SK-N-SH treated with all-trans-retinoic acid at 6 μM for 48 hours (cell line): ENCODE data around the gene HSPA4.

Source experiments
- ARNTL ChIP-seq: fragments of 450-650 bp; formaldehyde crosslinking; IDR thresholded peaks from 2 replicates; pipeline ENCODE4 v1.5.0; 2020; ENCODE audit warnings: low read depth, mild to moderate bottlenecking, moderate library complexity, borderline replicate concordance
- BACH2 ChIP-seq: fragments of 250-450 bp; sonication (Bioruptor Pico); IDR thresholded peaks from 2 replicates; pipeline ENCODE4 v1.9.0; 2021; ENCODE audit warnings: mild to moderate bottlenecking, borderline replicate concordance
- CREB5 ChIP-seq: fragments of 250-450 bp; sonication (Bioruptor Pico); IDR thresholded peaks from 2 replicates; pipeline ENCODE4 v1.5.1; 2020; ENCODE audit warnings: low read depth, mild to moderate bottlenecking, moderate library complexity
- CSDC2 ChIP-seq: fragments of 250-450 bp; sonication (Bioruptor Pico); IDR thresholded peaks from 2 replicates; pipeline ENCODE4 v1.5.0; 2020; ENCODE audit warnings: mild to moderate bottlenecking, moderate library complexity
- PATZ1 ChIP-seq: fragments of 250-450 bp; sonication (Bioruptor Pico); IDR thresholded peaks from 2 replicates; pipeline ENCODE4 v1.8.0; 2020; ENCODE audit warnings: mild to moderate bottlenecking, moderate library complexity, borderline replicate concordance
- PPARA ChIP-seq: fragments of 250-450 bp; sonication (Bioruptor Pico); IDR thresholded peaks from 2 replicates; pipeline ENCODE4 v1.5.0; 2020; ENCODE audit warnings: mild to moderate bottlenecking, borderline replicate concordance
- RARB ChIP-seq: fragments of 250-450 bp; sonication (Bioruptor Pico); IDR thresholded peaks from 2 replicates; pipeline ENCODE4 v1.8.0; 2021; ENCODE audit warnings: mild to moderate bottlenecking, moderate library complexity
- ZC3H10 ChIP-seq: fragments of 250-450 bp; sonication (Bioruptor Pico); IDR thresholded peaks from 2 replicates; pipeline ENCODE4 v1.5.1; 2021; ENCODE audit warnings: mild to moderate bottlenecking, moderate library complexity
- ZNF565 ChIP-seq: fragments of 450-650 bp; formaldehyde crosslinking; conservative IDR thresholded peaks from 2 replicates; pipeline ENCODE4 v1.5.0; 2020; ENCODE audit warnings: low read depth, mild to moderate bottlenecking, moderate library complexity
- ZNF70 ChIP-seq: fragments of 450-650 bp; formaldehyde crosslinking; IDR thresholded peaks from 2 replicates; pipeline ENCODE4 v1.5.0; 2020; ENCODE audit warnings: mild to moderate bottlenecking, moderate library complexity
- ZNF8 ChIP-seq: fragments of 450-650 bp; formaldehyde crosslinking; IDR thresholded peaks from 2 replicates; pipeline ENCODE4 v1.5.0; 2020; ENCODE audit warnings: mild to moderate bottlenecking, moderate library complexity

GRCh38 chr5:133113331-133114061 is 61.7 kb downstream of the HSPA4 start:
- no peak for TF ChIP-seq ZC3H10 (CRISPR knock-in tag)
- TF ChIP-seq PPARA (CRISPR knock-in tag) = no peak
- TF ChIP-seq RARB = no peak
- no peak for TF ChIP-seq PATZ1 (CRISPR knock-in tag)
- no peak for TF ChIP-seq CSDC2 (CRISPR knock-in tag)
- TF ChIP-seq ZNF8 (CRISPR knock-in tag) = no peak
- no peak for TF ChIP-seq BACH2 (CRISPR knock-in tag)
- TF ChIP-seq CREB5 (CRISPR knock-in tag) = no peak
- TF ChIP-seq ZNF70 (CRISPR knock-in tag) = no peak
- TF ChIP-seq ZNF565 (CRISPR knock-in tag) = no peak
- no peak for TF ChIP-seq ARNTL
